ENCODE results near the gene IGF2BP2.
"Not testable (repeated sequence)": the region's sequence is repeated elsewhere in the genome, so short reads cannot be mapped to it uniquely, and the experiment has no call there.

Gene IGF2BP2

DNA sequence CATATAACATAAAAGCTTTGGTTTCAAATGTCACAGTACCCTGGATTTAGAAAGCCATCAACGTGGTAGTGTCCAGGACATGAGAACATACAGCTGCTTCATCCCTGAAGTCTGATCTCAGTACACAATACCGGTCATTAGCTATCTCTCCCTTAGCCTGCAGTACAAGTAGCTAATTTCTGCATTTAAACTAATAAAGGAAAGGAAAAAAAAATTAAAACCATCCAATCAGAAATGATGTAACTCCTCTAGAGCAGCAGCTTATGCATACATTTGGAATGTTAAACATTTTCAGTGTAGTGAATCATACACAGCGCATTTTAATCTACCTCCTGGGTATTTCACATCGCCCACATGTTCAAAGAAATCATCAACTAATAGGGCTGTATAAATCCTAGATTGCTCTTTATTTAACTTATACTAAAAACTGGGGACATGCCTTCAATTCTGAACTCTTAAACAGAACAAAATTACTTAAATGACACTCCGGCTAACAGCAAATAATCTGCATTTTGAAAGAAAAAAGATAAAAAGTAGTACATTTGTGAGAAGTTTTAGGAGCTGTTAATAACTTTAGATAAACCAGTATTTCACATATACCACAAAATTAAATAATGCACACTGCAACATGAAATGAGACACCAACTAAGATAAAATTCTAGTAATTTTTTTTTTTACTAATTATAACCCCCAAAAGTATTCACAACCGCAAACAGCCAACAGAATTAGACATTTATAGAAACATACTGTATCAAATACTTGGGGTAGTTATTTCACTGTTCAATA lies 3.7 kb downstream of the IGF2BP2 start:
- TF ChIP-seq, protein P1, sequence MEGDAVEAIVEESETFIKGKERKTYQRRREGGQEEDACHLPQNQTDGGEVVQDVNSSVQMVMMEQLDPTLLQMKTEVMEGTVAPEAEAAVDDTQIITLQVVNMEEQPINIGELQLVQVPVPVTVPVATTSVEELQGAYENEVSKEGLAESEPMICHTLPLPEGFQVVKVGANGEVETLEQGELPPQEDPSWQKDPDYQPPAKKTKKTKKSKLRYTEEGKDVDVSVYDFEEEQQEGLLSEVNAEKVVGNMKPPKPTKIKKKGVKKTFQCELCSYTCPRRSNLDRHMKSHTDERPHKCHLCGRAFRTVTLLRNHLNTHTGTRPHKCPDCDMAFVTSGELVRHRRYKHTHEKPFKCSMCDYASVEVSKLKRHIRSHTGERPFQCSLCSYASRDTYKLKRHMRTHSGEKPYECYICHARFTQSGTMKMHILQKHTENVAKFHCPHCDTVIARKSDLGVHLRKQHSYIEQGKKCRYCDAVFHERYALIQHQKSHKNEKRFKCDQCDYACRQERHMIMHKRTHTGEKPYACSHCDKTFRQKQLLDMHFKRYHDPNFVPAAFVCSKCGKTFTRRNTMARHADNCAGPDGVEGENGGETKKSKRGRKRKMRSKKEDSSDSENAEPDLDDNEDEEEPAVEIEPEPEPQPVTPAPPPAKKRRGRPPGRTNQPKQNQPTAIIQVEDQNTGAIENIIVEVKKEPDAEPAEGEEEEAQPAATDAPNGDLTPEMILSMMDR (IDR thresholded peaks at IDR 0.05; ENCODE audit: low read depth, low read length, missing control alignments), result no peak
- H3K4me3 ChIP-seq (replicated peaks; ENCODE audit: low read depth, low read length), result peak overlapping the region; percentile 89
- DNase-seq (ENCODE audit: extremely low read depth, low read depth), result peak; percentile 79

DNA sequence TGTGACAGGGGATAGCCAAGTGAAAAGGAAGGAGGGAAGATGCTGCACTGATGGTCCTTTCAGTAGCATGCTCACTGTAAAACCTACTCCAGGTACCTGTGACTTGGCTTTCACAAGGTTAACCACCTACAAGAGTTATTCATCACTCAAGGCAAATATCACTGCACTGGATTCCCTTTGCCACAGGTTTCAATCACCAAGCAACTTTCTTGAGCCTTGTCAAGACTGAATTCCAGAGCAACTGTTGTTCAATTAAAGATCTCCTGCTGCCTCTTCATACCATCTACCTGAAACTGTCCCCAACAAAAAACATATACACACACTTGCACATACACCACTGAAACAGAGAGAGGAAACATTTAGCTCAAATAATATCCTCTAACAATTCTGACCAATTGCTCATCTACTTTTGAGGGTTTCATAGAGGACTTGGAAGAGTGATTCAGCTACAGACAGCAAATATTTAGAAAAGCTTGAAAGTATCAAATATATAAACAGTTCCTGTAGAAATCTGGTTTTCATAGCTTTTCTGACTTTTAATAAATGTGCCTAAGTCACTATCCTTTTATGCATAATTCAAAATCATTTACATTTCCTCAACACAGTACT lies 6.5 kb downstream of the IGF2BP2 start:
- TF ChIP-seq, protein P1 (IDR thresholded peaks at IDR 0.05; ENCODE audit: low read depth, low read length, missing control alignments), result no peak
- H3K4me3 ChIP-seq (replicated peaks; ENCODE audit: low read depth, low read length), result no peak overlapping the region
- DNase-seq (ENCODE audit: extremely low read depth, low read depth), result no peak

- no peak for DNase-seq (ENCODE audit: extremely low read depth, low read depth)
- H3K4me3 ChIP-seq (replicated peaks; ENCODE audit: low read depth, low read length), result peak overlapping the region; percentile 4; the same call in 1 of the 2 replicates
- TF ChIP-seq, protein P1 (IDR thresholded peaks at IDR 0.05; ENCODE audit: low read depth, low read length, missing control alignments), result no peak
Observed at GRCh38 chr3:185815391-185816282, 9.2 kb downstream of the IGF2BP2 start.

DNA sequence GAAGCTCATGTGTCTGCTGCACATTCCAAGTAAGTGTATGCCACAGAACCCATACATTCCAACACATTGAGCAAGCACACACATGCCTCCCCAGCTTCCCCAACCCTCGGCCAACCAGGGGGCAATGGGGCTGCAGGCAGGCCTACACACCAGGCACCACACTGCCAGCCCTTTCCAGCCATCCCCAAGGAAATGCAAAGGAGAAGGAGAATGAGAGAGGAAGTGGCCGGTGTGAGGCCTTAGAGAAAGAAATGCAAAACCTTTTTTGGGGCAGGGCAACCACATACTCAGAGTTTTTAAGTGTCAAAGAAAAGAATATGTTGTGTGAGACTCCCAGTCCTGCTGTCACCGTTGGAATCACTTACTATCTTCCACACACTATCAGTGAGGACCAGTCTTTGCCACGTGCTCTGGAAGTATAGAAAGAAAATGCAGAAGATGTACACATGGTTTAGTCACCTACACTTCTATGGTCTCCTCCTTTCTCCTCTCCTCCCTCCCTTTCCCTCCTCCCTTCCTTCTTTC lies 11.1 kb downstream of the IGF2BP2 start:
- DNase-seq (ENCODE audit: extremely low read depth, low read depth), result no peak
- H3K4me3 ChIP-seq (replicated peaks; ENCODE audit: low read depth, low read length), result peak overlapping the region; percentile 7
- TF ChIP-seq, protein P1 (IDR thresholded peaks at IDR 0.05; ENCODE audit: low read depth, low read length, missing control alignments), result no peak

- TF ChIP-seq, protein P1 (IDR thresholded peaks at IDR 0.05; ENCODE audit: low read depth, low read length, missing control alignments), result no peak
- H3K4me3 ChIP-seq (replicated peaks; ENCODE audit: low read depth, low read length), result no peak overlapping the region
- no peak for DNase-seq (ENCODE audit: extremely low read depth, low read depth)
Observed at GRCh38 chr3:185813205-185813604, 11.6 kb downstream of the IGF2BP2 start.

DNA sequence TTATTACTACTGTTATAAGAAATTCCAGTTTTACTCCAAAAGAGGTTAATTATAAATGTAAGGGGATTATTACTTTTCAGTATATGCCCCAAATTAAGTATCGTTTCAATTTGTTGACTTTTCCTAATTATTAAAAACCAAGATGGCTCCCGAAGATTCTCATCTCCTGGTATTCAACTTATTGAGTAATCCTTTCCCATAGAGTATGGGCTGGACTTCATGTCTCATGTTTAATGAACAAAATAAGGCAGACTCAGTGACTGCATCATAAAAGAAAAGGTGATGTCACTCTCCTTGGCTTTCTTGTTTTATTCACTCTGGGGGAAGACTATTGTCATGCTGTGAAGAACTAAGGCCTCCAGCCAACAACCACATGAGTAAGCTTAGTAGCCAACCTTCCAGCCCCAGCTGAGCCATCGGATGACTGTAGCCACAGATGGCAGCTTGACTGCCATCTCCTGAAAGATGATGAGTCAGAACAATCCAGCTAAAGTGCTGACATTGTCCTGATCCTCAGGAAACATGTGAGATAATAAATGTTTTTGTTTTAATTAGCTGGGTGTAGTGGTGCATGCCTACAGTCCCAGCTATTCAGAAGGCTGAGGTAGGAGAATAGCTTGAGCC lies 17.3 kb downstream of the IGF2BP2 start:
- no peak overlapping the region for H3K4me3 ChIP-seq (replicated peaks; ENCODE audit: low read depth, low read length)
- TF ChIP-seq, protein P1 (IDR thresholded peaks at IDR 0.05; ENCODE audit: low read depth, low read length, missing control alignments), result no peak
- DNase-seq (ENCODE audit: extremely low read depth, low read depth), result peak; percentile 72

DNA sequence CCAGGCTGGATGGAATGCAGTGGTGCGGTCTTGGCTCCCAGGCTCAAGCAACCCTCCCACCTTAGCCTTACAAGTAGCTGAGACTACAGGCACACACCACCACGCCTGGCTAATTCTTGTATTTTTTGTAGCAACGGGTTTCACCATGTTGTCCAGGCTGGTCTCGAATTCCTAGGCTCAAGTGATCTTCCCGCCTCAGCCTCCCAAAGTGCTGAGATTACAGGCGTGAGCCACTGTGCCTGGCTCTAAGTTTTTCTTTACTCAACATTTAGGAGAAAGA lies 26.1 kb downstream of the IGF2BP2 start:
- DNase-seq (ENCODE audit: extremely low read depth, low read depth); H3K4me3 ChIP-seq (replicated peaks; ENCODE audit: low read depth, low read length): not testable (repeated sequence)
